Esophagus muscularis mucosa (tissue), 4 donors: ENCODE measurements around the gene MMP15.

ENCODE experiments used
- EP300 ChIP-seq: sonication (generic); formaldehyde crosslinking; IDR thresholded peaks from one replicate; pipeline ENCODE4 v1.6.1; 2017; ENCODE audit warnings: antibody characterized with exemption
- POLR2A ChIP-seq: fragments of 450-650 bp; IDR thresholded peaks from one replicate; pipeline ENCODE4 v1.6.1; 2017; ENCODE audit warnings: antibody characterized with exemption, moderate library complexity, mild to moderate bottlenecking, low read depth
- TF ChIP-seq, protein P1 (sequence below), 3 experiments: fragments of 200-600 bp in 2 of 3; fragments of 450-650 bp in 1 of 3; sonication (generic) in 2 of 3; IDR thresholded peaks; one replicate each; pipeline ENCODE4 v1.5.1; 2017 to 2019; ENCODE audit warnings: antibody characterized with exemption in 3 of 3, mild to moderate bottlenecking in 2 of 3, moderate library complexity in 1 of 3

GRCh38 chr16:58040945-58041627 lies 15.5 kb downstream of the MMP15 start:
- TF ChIP-seq EP300 (no peak), POLR2A (no peak)
- TF ChIP-seq, protein P1, sequence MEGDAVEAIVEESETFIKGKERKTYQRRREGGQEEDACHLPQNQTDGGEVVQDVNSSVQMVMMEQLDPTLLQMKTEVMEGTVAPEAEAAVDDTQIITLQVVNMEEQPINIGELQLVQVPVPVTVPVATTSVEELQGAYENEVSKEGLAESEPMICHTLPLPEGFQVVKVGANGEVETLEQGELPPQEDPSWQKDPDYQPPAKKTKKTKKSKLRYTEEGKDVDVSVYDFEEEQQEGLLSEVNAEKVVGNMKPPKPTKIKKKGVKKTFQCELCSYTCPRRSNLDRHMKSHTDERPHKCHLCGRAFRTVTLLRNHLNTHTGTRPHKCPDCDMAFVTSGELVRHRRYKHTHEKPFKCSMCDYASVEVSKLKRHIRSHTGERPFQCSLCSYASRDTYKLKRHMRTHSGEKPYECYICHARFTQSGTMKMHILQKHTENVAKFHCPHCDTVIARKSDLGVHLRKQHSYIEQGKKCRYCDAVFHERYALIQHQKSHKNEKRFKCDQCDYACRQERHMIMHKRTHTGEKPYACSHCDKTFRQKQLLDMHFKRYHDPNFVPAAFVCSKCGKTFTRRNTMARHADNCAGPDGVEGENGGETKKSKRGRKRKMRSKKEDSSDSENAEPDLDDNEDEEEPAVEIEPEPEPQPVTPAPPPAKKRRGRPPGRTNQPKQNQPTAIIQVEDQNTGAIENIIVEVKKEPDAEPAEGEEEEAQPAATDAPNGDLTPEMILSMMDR (IDR thresholded peaks at IDR 0.05): no peak
